Endometrium (tissue), 2 donors: Measurements from ENCODE around the gene FARS2.

Experiments used
- FAIRE-seq: peaks from 2 replicates; lab custom pipeline; 2012; peaks lifted over from hg19 to GRCh38; lab: Jason Lieb, UNC
- donor health status: control.
- donor health status: control.

The FARS2 gene

DNA sequence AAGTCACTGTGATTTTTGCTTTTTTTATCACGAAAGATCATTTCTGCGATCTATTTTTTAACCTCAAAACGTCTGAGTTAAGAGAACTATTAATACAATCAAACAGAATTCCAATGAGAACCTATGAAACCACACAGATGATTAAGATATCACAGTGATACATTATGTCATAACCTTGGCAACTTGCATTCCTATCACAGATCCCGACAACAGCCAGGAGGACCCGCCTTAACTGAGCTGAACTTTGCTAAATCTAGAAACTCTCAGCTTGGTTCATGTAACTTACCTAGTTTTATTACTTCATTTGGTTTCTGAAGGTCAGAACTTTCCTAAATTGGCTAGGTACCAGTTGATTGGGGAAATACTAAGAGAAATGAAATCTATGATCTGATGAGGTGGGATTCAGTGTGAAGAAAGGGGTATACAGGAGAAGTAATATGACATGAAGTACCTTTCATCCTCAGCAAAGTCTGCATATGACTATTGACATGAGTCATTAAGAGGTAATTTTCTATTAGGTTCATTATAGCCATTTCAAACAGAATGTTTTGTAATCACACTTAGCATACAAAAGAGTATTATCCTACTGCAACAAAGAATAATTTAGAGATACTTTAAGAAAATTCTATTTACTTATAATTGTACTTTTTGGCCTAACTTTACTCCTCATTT is 11.7 kb upstream of the FARS2 start:
- FAIRE-seq: no peak

DNA sequence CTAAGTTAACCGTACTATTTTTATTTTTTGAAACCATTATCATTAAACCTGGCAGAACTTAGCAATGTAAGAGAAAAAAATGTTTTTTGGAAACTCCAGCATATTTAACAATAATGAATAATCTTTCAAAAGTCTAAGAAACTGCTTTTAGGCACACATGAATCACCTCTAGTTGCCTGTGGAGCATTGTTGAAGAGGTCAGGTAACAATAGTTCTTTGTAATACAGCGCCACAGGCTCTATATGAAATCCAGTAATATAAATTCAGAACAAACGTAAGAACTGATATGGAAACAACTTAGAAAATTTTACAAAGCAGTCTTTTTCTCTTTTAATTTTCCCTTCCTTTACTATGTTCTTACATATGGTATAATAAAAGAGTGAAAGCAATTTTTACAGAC is 10.9 kb upstream of the FARS2 start:
- FAIRE-seq: no peak

DNA sequence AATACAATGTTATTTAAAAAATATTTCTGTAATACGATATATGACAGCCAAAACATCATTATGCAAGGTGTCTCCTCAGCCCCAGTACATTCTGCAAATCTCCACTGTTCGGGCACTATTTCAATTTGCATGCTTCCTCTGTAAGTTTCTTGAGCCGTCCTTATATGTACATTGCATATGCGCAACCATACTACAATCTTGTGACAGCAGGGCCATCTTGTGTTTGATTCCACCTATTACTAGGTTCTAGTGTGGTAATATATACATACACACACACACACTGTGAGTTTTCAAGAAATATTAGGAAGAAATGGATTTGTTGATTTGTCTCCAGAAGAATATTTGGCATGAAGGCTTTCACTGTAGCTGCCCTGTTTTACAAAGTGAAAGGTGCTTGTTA is 10.4 kb upstream of the FARS2 start:
- no peak for FAIRE-seq

DNA sequence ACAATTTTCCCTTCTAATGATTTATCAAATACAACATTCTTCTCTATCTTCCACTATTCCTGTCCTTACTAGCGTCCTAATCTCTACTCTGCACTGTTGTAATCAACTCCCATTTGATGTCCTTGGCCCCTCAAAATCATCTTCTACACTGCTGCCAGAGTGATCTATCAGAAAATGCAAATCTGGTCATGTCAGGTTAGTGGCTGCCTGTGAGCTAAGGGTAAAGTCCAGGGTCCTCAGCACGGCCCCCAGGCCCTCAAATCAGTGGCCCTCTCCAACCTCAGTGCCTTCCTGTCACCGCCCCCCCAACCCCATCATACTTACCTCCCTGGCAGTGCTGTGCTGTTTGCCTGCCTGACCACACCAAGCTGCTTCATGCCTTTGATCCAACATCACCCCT is 4.4 kb upstream of the FARS2 start:
- FAIRE-seq: no peak

DNA sequence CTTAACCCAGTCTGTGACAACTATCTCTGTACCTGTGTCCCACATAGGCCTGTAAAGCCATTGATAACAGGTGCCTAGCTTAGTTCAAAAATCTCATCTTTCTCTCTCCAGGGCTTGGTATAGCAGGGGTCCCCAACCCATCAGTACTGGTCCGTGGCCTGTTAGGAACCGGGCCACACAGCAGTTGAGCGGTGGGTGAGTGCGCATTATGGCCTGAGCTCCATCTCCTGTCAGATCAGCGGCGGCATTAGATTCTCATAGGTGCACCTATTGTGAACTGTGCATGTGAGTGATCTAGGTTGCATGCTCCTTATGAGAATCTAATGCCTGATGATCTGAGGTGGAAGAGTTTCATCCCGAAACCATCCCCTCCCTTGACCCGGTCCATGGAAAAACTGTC is 3.9 kb upstream of the FARS2 start:
- no peak for FAIRE-seq

DNA sequence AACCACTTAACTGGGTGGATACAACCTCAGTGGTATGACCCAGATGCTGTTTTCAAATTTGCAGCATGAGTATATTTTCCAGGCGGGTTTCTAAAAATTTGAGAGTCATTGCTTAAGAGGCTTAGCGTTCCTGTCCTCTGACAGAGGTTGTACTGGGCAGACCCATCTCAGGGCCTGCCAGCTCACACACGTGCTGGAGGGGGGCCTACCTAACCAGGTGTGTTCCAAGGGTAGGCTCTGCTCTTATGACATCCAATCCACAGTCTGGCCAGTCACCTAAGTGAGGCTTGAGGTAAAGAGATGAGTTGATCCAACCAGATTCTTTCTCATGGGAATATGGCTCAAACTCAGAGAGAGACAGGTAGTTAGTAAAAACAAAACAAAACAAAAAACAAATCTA is 1.9 kb upstream of the FARS2 start:
- FAIRE-seq: no peak

DNA sequence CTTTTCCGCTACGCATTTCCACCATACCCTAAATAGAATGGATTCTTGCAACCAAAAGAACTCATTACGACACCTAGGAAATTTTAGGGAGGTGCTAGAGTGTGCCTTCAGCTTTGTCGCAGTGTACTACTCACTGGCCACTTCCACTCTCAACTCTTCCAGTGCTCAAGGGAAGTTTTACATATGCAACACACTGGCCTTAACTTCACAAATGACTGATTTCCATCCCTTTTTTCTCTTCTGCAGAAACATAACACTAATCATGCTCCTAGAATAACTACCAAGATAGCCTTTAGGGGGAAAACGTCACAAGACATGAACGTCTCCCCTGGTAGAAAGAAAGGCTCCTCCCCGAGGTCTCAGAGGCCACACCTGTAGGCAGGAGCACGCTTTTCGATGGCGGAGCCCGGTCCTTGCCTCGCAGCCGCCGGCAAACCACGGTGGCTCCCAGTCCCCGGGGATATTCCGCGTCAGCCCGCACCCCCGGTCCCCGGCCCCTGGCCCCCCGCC is 1.1 kb upstream of the FARS2 start:
- no peak for FAIRE-seq

DNA sequence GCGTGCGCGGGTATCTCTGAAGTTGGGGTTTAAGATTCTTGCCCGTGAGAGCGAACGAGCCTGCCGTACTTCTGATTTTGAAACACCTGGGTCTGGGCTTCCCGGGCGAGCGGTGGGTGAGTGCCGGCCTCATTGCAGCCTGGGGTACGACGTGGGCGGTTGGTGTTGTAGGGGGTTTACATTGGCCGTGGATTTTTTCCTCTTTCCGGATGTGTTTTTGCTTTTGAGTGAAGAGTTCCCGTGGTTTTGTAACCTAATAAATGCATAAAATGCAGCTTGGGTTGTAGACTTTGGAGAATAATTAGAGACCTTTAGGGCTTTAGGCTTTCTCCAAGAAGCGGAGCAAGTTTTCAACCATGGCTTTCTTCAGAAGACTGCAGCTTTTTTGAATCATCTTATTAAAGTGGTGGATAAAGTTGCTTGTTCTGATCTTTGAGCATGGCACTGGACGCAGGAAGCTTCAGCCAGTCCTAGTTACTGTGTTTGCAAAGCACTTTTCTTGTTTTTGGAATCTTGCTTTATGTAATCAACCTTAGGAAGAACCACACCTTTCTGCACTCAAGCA is 314 bp downstream of the FARS2 start:
- no peak for FAIRE-seq

DNA sequence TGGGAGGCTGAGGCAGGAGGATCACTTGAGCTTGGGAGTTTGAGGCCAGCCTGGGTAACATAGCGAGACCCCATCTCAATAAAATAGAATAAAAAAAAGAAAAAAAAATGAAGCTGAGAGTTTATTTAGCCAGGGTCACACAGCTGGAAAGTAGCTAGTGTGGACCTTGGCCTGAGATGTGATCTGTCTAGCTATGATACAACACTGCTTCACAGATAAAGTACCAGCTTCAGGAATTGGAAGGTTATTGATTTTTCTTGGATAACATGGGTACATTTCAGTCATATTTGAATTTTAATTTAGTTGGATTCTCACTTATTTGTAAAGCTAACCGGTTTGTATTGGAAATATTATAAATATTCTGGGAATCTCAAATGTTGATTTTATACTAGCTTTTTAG is 5.1 kb downstream of the FARS2 start:
- no peak for FAIRE-seq

DNA sequence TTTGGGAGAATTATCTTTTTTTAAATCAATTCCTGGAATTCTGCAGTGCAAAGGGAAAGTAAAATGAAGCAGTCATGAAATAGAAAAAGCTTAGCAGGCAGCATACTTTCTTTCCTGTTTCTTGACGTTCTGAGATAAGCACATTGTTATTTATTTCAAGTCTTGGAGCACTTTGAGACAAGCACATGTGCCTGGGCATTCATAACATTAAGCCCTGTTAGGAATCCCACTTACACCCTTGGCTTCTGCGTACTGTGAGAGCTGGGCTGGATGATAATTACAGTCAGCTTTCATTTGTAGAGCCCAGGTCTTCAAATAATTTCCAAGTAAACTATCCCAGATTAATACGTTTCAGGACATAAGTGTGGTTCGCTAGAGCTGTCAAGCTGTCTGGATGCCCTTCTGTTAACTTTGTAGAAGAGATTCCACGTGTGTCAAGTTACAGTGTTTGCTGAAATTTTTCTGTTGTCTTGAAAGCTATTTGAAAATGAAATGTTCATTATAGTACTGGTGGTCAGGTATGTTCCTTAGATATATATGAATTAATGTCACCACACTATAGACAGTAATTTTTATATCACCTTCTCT is 8.9 kb downstream of the FARS2 start:
- FAIRE-seq: no peak

DNA sequence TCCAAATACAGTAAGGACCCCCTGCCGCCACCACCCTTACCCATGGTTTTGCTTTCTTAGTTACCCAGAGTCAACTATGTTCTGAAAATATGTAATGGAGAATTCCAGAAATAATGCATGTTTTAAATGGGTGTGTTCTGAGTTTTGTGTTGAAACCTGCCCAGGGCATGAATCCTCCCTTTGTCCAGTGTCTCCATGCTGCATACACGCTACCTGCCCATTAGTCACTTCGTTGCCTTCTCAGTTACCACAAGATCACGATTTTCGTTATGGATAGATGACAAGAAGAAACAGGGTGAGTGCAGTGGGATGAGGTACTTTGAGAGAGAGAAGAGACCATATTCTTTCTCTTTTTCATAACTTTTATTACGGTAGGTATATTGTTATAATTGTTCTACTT is 10.6 kb downstream of the FARS2 start:
- FAIRE-seq: no peak

DNA sequence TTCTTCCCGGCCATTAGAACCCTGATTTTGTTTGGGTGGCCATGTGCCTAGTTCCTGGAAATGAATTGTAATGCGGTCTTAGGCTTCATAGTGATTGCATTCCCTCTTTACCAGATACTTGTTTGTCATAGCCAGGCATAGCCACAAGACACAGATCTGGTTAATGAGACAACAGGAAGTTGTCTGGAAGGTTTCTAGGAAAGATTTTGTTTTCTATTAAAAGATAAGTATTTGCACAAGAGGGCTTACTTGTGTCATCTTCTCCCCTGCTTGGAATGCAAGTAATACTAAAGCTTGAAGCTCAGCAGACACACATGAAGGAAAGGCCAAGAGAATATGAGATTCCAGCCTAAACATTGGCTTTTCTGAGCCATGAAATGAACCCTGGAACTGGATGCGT is 12.9 kb downstream of the FARS2 start:
- no peak for FAIRE-seq

DNA sequence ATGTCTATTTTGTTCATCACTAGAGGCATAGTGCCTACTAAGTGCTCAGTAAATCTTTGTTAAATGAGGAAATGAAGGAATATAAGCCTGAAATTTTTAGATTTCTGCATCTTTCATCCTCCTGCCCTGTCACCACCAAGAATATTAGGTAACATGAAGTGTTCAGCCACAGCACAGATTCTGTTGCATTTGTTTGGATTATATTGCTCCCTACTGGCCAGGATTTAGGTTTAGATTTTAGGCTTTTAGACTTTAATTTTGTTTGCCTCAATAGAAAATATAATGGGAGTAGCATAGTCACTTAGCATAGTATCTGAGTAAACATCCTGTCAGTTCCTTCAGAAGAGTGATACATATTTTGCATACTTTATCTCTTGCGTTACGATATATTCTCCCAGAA is 14.2 kb downstream of the FARS2 start:
- no peak for FAIRE-seq

DNA sequence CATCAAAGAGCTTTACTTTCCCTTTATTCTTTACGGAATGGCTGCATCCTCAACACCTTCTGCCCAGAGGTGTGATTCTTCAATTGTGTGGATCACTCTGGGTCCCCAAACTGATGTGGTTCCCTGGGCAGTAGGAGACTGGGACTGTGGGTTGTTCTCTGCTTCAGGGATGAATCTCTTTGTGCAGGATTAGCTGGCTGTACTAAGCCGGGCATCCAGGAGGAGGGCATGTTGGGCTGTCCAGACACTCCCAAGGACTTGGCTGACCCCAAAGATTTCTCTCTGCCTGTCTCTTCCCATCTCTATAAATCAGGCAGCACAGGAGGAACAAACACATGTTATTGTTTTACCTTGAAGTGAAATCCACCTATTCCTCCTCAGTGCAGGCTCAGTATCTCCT is 15.3 kb downstream of the FARS2 start:
- FAIRE-seq: no peak

DNA sequence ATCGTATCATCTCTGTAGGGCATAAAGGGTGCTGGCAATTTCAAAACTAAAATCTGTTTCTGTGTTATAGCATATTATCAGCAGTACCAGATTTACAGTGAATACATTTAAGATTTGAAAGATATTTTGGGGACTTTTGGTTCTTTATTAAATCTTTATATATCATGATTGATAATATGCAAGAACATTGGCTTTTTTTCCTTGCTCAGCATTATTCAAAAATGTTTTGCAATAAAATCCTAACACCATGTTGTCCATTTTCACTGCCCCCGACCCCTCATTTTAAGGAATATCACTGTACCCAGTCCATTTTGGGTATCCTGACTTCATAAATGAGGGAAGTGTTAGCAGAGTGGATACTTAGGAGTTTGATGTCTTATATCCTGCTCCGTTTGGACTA is 16.3 kb downstream of the FARS2 start:
- FAIRE-seq: no peak

DNA sequence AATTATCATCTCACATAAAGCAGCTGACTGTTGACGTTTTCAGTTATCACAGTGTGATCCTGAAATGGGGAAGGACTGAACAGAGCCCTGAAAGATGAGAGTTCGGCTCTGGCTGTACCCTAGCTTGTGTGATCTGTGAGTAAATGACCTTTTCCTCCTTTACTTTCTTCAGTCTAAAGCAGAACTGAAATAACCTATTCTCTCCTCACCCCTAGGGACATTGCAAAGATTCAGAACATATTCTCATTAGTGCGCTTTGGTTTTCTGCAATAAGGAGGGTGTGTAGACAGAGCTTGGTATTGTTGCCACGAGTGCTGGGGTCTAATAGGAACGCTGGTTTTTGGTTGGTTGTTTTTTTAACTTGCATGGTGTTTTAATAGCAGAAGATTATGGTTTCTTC is 16.7 kb downstream of the FARS2 start:
- FAIRE-seq: no peak

DNA sequence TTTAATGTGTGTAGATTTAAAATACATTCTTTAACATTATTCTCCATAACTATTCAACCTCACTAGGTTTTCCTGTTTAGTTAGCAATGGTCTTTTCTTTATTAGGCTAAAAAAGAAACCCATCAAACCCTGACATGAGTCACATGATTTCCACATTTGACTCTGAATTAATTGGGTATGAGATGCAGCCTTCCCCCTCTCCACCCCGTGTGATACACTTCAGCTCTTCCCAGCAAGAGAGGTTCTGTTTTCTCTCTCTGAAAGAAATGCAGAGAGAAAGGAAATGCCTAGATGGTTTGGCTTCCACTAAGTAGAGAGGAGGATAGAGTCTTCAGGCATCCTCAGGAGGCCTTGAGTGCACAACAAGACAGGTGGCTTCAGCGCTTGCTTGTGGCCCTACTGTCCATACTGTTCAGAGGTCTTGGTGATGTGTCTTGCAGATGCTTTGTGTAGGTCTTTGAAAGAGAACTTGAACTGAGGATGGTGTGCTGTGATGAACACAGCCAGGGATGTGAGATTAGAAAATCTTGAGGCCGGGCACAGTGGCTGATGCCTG is 17.3 kb downstream of the FARS2 start:
- FAIRE-seq: no peak

DNA sequence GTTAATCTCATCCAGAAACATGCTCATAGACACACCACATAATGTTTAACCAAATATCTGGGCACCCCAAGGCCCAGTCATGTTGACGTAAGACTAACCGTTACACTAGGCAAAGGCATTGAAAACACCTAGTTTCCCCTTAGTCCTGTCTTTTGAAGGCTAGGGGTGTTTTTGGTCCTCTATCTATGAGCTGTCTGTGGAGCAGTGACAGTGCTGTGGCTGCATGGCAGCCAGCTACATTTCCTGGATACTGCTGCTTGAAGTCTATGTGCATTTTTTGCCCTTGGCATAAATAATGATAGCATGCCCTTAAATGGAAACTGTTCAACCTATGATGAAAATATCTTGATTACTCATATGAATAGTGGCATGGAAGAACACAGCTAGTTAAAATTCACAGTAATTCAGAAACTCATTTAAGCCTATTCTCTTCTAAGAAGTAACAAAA is 18.6 kb downstream of the FARS2 start:
- no peak for FAIRE-seq

DNA sequence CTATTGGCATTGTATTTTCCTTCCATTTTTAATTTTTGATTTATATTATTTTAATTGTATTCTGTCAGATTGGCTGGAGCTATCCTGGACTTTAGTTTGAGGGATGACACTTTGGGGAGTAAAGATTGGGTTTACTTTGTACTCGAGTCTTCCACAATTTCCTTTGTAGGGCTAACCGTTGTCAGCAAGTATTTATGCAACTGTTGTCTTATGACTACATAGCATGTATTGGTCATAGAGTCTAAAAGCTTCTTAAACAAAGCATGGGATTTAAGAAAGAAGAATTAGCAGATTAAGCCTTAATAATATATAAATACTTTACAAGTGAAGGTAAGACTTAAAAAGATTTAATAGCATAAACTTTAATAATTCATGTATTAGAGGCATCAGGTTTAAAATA is 19.6 kb downstream of the FARS2 start:
- FAIRE-seq: no peak

DNA sequence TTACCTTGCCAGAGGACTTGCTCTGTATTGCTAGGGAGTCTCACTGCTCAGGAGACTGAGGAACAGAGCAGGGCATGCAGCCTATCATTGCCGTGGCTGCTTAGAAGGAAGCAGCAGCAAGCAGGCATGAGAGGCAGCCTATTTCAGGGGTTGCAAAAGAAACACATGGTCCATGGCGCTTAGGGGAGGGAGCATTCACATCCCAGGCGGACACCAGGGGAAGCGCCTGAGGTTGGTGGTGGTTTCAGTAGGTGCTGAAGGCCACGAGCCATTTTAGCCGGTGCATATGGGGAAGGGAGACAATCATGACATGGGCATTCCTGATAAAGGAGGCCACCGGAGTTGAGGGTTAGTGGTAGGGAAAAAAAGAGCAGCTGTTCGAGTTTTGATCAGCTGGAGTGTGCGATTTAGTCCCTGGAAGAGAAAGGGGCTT is 20.9 kb downstream of the FARS2 start:
- FAIRE-seq: no peak

DNA sequence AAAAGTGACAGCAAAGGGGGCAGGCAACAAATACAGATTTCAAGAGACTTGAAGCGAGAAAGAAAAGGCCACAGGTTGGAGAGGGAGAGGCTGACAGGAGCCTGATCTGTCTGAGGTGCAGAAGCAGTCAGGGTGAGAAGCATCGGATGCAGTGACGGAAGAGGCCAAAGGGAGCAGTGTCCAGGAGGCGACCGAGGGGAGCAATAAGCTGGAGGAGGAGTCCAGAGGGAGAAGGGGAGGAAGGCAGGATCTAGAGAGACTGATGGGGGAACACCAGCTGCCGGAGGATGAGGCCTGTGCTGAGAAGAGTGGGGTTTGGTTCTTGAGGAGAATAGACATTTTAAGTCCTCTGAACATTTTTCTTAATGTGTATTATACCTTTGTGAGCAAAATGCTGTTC is 23.8 kb downstream of the FARS2 start:
- FAIRE-seq: no peak

DNA sequence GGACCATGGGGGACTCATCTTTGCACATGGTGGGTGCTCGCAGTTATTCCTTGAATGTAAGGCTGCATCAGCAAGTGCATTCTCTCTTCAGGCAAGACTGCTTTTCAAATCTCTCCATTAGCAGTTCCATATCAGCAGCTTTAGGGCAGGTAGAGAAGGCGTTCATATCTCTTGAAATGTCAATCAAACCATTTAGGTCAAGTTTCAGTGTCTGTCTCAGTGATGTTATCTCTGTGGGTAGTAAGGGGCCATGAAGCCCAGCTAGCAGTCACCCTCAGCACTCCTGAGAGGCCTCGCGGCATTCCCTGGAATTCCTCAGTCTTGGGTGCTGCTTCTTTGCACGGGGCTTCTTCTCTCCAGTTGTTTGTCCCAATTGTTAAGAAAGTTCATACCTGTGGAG is 24.2 kb downstream of the FARS2 start:
- FAIRE-seq: no peak

DNA sequence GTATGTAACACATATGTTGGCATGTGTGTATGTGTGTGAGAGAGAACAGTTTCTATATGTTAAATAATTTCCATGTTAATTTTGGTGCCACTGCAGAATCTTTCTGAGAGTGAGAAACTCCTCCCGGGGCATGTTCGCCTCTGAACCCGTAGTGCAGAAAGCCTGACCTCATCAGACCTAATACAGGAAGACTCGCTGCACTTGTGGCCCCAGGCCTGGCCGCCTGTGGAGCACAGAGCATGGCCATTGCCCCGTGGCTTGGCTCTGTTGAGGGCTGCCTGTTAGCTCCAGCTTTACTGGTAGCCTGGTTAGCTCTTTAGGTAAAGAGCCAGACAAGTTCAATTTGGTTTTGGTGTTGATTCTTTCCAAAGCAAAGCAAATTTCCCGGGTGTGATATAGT is 25.5 kb downstream of the FARS2 start:
- FAIRE-seq: no peak
